Sigmoid colon (tissue), 4 donors: ENCODE measurements around the gene RELN.

Experiments used
- CTCF ChIP-seq, 4 experiments: fragments of 450-650 bp in 3 of 4; fragments of 200-600 bp in 1 of 4; IDR thresholded peaks; one replicate each; pipeline ENCODE4 v1.5.1; 2016 to 2019; ENCODE audit warnings: antibody characterized with exemption in 4 of 4, mild to moderate bottlenecking in 3 of 4, moderate library complexity in 2 of 4
- EP300 ChIP-seq, 4 donors: sonication (generic); formaldehyde crosslinking; IDR thresholded peaks; one replicate each; pipeline ENCODE4 v1.6.1; 2017; ENCODE audit warnings: antibody characterized with exemption in 4 of 4
- POLR2A ChIP-seq, 2 donors: fragments of 450-650 bp; IDR thresholded peaks; one replicate each; pipeline ENCODE4 v1.6.1; 2016; ENCODE audit warnings: antibody characterized with exemption in 2 of 2, mild to moderate bottlenecking in 2 of 2, moderate library complexity in 2 of 2

DNA sequence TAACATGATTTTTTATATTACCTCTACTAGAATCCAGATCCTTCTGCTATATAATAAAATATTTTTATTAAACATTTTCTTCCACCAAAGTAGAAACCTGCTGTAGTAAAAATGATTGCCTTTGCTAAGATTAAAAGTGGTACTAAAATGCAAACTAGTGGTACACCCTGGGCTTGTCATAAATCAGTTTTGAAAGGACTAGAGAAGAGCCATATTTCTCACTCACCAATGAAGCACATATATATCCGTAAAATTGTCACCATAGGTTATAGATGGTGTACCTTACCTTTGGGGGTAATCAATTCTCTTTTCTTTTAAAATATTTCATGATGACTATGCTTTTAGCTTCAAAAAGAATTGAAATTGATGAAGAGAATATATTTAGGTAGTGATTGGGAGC, 290.4 kb downstream of the RELN start:
- TF ChIP-seq CTCF (IDR thresholded peaks at IDR 0.05) (no peak), POLR2A (IDR thresholded peaks at IDR 0.05) (no peak), EP300 (IDR thresholded peaks at IDR 0.05) (no peak)
